Measurements from ENCODE around the gene COA8.
A peak's percentile ranks its signal among the peaks of the same experiment; 100 is the strongest.

Gene COA8, protein sequence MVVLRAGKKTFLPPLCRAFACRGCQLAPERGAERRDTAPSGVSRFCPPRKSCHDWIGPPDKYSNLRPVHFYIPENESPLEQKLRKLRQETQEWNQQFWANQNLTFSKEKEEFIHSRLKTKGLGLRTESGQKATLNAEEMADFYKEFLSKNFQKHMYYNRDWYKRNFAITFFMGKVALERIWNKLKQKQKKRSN

DNA sequence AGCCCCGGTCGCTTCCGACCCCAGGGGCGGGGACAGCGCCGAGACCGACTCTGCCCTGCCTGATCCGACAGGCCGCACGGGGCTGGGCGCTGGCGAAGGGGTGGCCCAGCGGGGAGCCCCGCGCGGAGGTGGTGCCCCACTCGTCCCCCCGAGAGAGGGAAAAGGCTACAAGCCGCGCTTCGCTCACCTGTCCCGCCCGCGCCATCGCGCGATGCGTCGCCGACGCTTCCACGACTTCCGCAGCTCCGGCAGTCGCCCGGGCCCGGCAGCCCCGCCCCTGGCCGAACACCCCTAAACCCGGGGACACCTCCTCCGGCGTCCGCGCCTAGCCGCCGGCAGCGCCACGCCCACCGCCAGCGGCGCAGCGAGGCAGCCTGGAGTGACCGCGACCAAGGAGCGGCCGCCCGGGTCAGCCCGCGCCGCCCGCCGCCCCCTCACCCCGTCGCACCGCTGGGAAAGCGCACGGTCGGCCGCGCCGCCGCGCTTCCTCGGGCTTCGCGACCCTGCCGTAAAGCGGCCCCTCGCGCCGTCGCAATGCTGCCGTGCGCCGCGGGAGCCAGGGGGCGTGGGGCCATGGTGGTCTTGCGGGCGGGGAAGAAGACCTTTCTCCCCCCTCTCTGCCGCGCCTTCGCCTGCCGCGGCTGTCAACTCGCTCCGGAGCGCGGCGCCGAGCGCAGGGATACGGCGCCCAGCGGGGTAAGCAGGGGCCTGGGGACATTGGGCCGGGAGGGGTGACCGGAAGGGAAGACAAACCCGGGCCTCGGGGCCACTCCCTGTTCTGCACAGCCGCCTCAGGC is at the start of gene COA8, which contains the start of gene BAG5:
Gene COA8 (plus strand): TSS at position 532 of the 797 bp plus-strand sequence. CDS start 42 bp downstream, at position 574.
Gene BAG5 (minus strand): TSS at position 229 of the 797 bp plus-strand sequence. CDS start 1,493 bp downstream, outside the sequence.
- H3K4me3 ChIP-seq (ENCODE audit: low read length) = peak within 1 kb of the TSS; percentile 92
- TF ChIP-seq, protein P1, sequence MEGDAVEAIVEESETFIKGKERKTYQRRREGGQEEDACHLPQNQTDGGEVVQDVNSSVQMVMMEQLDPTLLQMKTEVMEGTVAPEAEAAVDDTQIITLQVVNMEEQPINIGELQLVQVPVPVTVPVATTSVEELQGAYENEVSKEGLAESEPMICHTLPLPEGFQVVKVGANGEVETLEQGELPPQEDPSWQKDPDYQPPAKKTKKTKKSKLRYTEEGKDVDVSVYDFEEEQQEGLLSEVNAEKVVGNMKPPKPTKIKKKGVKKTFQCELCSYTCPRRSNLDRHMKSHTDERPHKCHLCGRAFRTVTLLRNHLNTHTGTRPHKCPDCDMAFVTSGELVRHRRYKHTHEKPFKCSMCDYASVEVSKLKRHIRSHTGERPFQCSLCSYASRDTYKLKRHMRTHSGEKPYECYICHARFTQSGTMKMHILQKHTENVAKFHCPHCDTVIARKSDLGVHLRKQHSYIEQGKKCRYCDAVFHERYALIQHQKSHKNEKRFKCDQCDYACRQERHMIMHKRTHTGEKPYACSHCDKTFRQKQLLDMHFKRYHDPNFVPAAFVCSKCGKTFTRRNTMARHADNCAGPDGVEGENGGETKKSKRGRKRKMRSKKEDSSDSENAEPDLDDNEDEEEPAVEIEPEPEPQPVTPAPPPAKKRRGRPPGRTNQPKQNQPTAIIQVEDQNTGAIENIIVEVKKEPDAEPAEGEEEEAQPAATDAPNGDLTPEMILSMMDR (IDR thresholded peaks at IDR 0.05; ENCODE audit: insufficient read depth, low read depth, low read length, missing control alignments) = no peak
- DNase-seq (ENCODE audit: low read depth) = peak; percentile 86

- DNase-seq (ENCODE audit: low read depth) = no peak
- no peak overlapping the region for H3K4me3 ChIP-seq (ENCODE audit: low read length)
- TF ChIP-seq, protein P1 (IDR thresholded peaks at IDR 0.05; ENCODE audit: insufficient read depth, low read depth, low read length, missing control alignments) = no peak
These were observed 48.0 kb upstream of the COA8 start for GRCh38 chr14:103514596-103515421.

- TF ChIP-seq, protein P1 (IDR thresholded peaks at IDR 0.05; ENCODE audit: insufficient read depth, low read depth, low read length, missing control alignments) = no peak
- H3K4me3 ChIP-seq (ENCODE audit: low read length) = no peak overlapping the region
- no peak for DNase-seq (ENCODE audit: low read depth)
These were observed 46.2 kb upstream of the COA8 start for GRCh38 chr14:103516426-103517173.

- no peak overlapping the region for H3K4me3 ChIP-seq (ENCODE audit: low read length)
- DNase-seq (ENCODE audit: low read depth) = no peak
- TF ChIP-seq, protein P1 (IDR thresholded peaks at IDR 0.05; ENCODE audit: insufficient read depth, low read depth, low read length, missing control alignments) = no peak
These were observed 45.6 kb upstream of the COA8 start for GRCh38 chr14:103517174-103517566.

DNA sequence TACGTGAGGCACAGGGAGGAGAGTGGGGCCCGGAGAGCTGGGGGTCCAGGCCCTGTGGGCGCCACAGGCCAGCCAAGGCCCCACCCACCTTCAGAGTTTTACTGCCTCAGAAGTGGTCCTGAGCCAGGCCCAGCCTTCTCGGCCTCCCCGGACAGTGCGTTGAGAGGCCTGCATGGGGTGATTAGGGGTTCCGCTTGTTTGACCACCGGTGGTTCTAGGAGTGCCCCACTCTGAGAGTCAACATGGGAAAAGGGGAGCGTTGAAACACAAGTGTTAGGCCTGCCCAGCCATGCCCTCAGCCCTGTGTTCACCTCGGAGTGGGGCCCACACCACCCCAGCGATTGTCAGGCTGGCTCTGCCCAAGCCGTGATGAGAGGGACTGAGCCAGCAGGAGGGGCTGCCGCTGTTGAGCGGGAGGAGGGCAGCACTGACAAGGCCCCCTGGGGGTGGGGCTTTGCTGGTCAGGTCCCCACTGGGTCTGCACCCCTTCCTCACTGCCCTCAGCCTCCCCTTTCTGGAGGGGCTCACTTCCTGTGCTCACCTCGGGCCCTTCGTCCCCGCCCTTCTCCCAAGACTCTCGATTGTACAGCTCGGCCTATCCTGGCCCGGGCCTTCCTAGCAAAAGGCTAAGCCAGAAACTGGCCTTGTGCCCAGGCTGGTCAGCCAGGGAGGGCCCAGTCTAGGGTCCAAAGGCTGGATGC is 44.9 kb upstream of the COA8 start:
- no peak overlapping the region for H3K4me3 ChIP-seq (ENCODE audit: low read length)
- TF ChIP-seq, protein P1 (IDR thresholded peaks at IDR 0.05; ENCODE audit: insufficient read depth, low read depth, low read length, missing control alignments) = no peak
- DNase-seq (ENCODE audit: low read depth) = no peak
